Mononuclear cell (primary cell): ENCODE data around the gene DLGAP5. TPM values are rescaled to one million over a fixed set of nuclear protein-coding genes. Genes with fewer than 3 reads are reported as not detected.

Experiments
- H3K27me3 ChIP-seq: 2 replicates; pipeline ENCODE4 v1.6.0; 2011; ENCODE audit warnings: low read length, control low read depth; ENCODE audit not compliant: insufficient read depth
- H3K4me1 ChIP-seq: 2 replicates; pipeline ENCODE4 v1.5.1; 2011; ENCODE audit warnings: mild to moderate bottlenecking, low read length, control low read depth; ENCODE audit not compliant: insufficient read depth
- H3K4me3 ChIP-seq: 2 replicates; pipeline ENCODE4 v1.5.1; 2011; ENCODE audit warnings: mild to moderate bottlenecking, low read length, moderate library complexity
- H3K9me3 ChIP-seq: 2 replicates; pipeline ENCODE4 v1.5.1; 2011; ENCODE audit warnings: low read depth, mild to moderate bottlenecking, control low read depth, low read length
- total RNA-seq: library from RNA; depleted of rRNA; stranded (reverse); fragments of >200 nt; gene quantifications from one replicate; pipeline ENCODE4 v1.2.3, GENCODE V29; 2012

The DLGAP5 gene
- total RNA-seq, 1 donor: 0.84 TPM

- Histone ChIP-seq H3K4me3 (no peak overlapping the region), H3K27me3 (no peaks in the 10 kb centered on the region), H3K4me1 (peaks cover 51% of the 10 kb centered on the region), H3K9me3 (no peaks in the 10 kb centered on the region)
Observed at GRCh38 chr14:55115861-55116245, 75.5 kb downstream of the DLGAP5 start.

GRCh38 chr14:55115460-55115859 lies 75.9 kb downstream of the DLGAP5 start:
- H3K4me3 ChIP-seq: no peak overlapping the region
- no peaks in the 10 kb centered on the region for H3K9me3 ChIP-seq
- H3K4me1 ChIP-seq: peaks cover 47% of the 10 kb centered on the region
- no peaks in the 10 kb centered on the region for H3K27me3 ChIP-seq

DNA sequence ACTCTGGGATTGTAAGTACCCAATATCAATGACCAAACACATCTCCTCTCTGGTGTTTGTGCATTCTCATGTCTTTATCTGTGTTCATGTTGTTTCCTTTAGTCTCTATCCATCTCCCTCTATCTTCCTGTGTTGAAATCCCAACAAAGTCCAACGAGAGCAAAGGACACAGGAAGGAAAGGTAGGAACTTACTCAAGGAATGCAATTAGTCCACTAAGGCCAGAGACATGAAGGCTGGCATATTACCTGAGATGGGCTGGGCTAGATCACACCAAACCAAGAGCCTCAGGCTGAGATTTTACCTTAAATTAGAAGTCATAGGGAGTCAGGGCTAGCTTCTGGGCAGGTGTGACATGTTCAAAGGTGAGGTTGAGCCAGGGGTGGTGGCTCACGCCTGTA lies 76.7 kb downstream of the DLGAP5 start:
- no peak overlapping the region for H3K4me3 ChIP-seq
- peaks cover 39% of the 10 kb centered on the region for H3K4me1 ChIP-seq
- no peaks in the 10 kb centered on the region for H3K9me3 ChIP-seq
- H3K27me3 ChIP-seq: no peaks in the 10 kb centered on the region

GRCh38 chr14:55111122-55111708 lies 80.2 kb downstream of the DLGAP5 start:
- Histone ChIP-seq H3K4me1 (peaks cover 30% of the 10 kb centered on the region), H3K4me3 (no peak overlapping the region), H3K27me3 (no peaks in the 10 kb centered on the region), H3K9me3 (no peaks in the 10 kb centered on the region)

DNA sequence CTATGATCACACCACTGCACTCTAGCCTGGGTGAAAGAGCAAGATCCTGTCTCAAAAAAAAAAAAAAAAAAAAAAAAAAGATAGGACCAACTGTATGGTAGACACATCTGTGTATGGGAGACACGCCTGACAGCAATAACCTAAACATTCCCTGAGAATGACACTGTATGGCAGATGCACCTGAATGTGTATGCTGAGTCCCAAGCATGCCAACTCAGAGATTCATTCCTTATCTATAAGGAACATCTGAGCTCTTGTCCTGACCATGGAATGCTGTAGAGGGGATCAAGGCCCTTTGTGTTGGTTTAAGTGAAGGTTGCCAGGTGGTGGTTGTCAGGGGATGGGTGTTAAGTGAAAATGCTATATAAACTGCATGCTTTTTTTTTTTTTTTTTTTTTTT lies 81.5 kb downstream of the DLGAP5 start:
- no peaks in the 10 kb centered on the region for H3K9me3 ChIP-seq
- H3K27me3 ChIP-seq: no peaks in the 10 kb centered on the region
- H3K4me3 ChIP-seq: no peak overlapping the region
- peaks cover 26% of the 10 kb centered on the region for H3K4me1 ChIP-seq

DNA sequence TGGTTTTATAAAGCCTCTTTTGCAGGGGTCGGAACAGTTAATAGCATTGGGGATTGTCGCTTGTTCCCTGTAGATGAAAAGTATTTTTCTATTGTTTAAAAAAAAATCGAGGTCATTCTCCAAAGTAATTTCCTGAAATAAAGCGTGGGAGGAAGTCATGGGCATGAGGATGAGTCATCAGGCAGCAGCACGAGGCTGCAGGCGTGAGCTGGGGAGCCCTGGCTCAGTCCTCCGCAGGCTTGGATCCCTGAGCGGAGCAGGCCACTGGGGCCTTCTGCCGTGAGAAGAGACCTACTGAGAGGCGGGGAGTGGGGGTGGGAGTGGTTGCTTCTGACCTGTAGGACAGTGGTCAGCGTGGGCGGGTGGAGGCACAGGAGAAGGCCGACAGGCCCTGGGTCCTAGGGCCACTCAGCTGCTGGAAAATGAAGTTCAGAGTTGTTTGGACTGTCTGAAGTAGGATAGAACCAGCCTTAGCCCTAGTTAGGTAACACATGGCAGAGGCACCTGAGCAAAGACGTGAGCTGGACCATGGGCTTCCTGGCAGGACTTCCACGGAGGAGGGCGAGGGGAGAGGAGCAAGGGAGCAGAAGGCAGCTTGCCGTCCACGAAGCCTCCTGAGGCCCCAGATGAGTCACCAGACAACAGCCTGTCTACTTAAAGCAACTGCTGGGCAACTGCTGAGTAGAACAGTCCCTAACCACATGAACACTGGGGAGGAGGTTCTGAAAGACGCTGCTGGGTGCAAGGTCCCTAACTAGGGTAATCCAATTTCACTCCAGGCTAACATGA lies 83.4 kb downstream of the DLGAP5 start:
- no peaks in the 10 kb centered on the region for H3K9me3 ChIP-seq
- peaks cover 45% of the 10 kb centered on the region for H3K4me1 ChIP-seq
- H3K4me3 ChIP-seq: no peak overlapping the region
- no peaks in the 10 kb centered on the region for H3K27me3 ChIP-seq

DNA sequence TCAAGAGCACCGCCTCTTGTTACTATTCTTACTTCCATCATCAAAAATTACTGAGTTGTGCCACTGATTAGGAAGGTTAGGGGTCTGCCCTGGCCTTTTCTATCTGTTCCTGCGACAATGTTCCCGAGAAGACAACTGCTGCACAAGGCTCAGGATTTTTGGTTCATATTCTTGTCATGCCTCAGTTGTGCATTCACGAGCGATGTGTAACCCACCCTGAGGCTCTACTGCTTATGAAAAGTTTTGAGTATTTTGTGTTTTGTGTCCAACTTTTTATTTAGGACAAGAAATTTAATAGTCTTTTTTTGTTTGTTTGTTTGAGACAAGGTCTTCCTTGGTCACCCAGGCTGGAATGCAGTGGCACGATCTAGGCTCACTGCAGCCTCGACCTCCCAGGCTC lies 85.4 kb downstream of the DLGAP5 start:
- Histone ChIP-seq H3K4me1 (peaks cover 64% of the 10 kb centered on the region), H3K9me3 (no peaks in the 10 kb centered on the region), H3K27me3 (no peaks in the 10 kb centered on the region), H3K4me3 (no peak overlapping the region)

DNA sequence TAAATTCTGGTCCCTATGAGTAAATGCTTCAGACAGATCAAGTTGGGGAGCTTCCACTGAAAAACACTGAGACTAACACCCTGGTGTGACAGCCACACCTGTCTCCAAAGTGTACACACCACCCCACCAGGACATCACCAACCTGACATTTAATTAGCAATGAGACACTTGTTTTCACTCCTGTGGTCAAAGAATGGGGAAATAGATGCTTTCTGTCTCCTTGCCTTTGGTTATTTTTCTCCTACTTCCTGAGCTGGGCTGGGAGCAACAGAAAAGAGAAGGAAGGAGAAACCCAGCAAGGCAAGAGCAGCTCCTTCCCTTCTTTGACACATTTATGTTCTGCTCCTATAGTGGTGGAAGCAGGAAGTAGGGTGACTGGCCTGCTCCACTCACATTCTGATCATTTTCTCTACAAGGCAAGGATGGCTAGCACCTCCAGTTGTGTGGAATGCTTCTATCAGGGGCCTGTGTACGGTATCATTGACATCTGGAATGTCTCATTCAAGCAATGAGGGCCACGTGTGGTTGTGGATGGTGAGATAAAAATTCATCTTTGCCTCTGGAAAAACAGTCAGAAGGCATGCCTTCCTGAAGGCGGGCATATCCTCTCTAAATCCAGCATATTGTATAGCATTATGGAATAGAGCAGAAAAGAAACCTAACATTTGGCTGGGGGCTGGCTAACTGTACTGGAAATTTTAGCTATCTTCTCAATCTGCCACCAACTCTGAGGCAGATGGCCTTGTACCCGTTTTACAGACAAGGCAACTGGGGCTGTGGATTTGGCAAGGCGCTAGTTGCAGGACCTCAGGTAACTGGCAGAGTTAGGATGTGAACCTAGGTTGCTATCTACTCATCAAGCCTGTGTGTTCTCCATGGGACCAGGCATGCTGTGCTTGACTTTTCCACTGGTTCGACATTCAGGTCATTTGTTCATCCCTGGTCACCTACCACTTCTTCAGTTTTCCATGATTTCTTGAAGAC lies 87.1 kb downstream of the DLGAP5 start:
- H3K4me3 ChIP-seq: no peak overlapping the region
- peaks cover 71% of the 10 kb centered on the region for H3K4me1 ChIP-seq
- H3K27me3 ChIP-seq: no peaks in the 10 kb centered on the region
- H3K9me3 ChIP-seq: no peaks in the 10 kb centered on the region

DNA sequence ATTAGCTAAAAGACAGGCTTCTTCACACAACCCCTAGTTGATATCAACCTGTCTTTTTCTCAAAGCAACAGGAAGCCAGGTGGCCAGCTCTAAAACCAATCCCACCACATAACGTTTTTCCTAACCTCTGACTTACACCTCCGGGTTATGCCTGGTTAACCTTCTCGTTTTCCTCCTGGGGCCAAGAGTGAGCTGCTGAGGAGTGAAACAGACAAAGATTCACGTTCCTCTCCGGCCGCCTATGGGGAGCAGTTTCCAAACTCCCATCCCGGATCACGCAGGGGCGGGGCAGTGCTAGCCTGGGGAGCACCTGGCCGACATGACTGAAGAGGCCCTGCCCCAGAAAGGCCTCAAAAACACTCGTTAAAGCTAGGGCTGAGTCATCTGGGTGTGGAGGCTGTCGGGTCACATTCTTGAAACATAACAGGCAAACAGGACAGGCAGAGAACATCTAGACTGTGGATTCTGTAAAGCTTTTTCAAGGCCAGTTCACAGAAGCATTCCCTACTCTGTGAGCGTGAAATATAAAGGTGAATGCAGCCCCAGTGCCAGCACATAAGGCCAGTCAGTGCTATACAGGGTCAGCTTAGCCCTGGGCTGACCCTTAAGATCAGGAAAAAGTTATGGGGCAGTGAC lies 88.3 kb downstream of the DLGAP5 start:
- peaks cover 71% of the 10 kb centered on the region for H3K4me1 ChIP-seq
- H3K4me3 ChIP-seq: no peak overlapping the region

DNA sequence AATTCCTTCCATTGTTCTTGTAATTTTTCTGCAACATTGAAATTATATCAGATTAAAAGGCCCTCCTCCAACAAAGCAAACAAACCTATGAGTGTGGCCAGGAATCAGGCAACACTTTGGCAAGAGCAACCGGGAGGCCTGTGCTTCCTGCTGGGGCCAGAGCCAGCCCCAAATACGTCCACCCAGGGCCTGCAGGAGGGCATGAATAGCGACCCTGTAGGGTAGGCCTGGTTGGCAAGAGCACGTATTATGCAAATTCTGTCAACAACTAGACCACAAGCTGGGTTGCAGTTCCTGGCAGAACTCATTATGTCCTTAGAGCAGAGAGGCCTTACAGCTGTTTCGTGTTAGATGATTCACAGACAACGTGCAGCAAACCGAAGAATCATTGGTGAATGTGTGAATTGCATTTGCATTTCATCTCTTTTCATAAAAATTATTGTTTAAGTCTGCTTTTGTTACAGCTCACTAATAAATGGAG lies 89.2 kb downstream of the DLGAP5 start:
- Histone ChIP-seq H3K4me1 (peaks cover 71% of the 10 kb centered on the region), H3K4me3 (no peak overlapping the region), H3K27me3 (no peaks in the 10 kb centered on the region), H3K9me3 (no peaks in the 10 kb centered on the region)

More for the DNA sequence above, 88.3 kb downstream of the DLGAP5 start:
- Histone ChIP-seq H3K9me3 (no peaks in the 10 kb centered on the region), H3K27me3 (no peaks in the 10 kb centered on the region)

DNA sequence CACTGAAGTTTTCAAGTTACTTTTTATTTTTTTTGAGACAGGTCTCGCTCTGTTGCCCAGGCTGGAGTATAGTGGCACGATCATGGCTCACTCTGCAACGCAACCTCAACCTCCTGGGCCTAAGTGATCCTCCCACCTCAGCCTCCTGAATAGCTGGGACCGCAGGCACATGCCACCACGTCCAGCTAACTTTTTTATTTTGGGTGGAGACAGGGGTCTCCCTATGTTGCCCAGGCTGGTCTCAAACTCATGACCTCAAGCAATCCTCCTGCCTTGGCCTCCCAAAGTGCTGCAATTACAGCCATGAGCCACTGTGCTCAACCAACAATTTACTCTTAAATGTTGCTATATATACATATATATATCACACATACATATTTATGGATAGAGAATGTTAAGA lies 89.7 kb downstream of the DLGAP5 start:
- Histone ChIP-seq H3K27me3 (no peaks in the 10 kb centered on the region), H3K4me3 (no peak overlapping the region), H3K4me1 (peaks cover 67% of the 10 kb centered on the region), H3K9me3 (no peaks in the 10 kb centered on the region)

GRCh38 chr14:55099756-55100155 lies 91.6 kb downstream of the DLGAP5 start:
- Histone ChIP-seq H3K4me3 (no peak overlapping the region), H3K9me3 (no peaks in the 10 kb centered on the region), H3K27me3 (no peaks in the 10 kb centered on the region), H3K4me1 (peaks cover 65% of the 10 kb centered on the region)

GRCh38 chr14:55098561-55098898 lies 92.9 kb downstream of the DLGAP5 start:
- no peaks in the 10 kb centered on the region for H3K9me3 ChIP-seq
- peaks cover 53% of the 10 kb centered on the region for H3K4me1 ChIP-seq
- H3K27me3 ChIP-seq: no peaks in the 10 kb centered on the region
- no peak overlapping the region for H3K4me3 ChIP-seq
